HCT116 (cell line): ENCODE results near the gene CABLES1.

Experiments used
- EGR1 ChIP-seq: IDR thresholded peaks from 2 replicates; pipeline ENCODE4 v1.6.1; 2012; ENCODE audit warnings: low read depth
- EZH2phosphoT487 ChIP-seq: fragments of 200-600 bp; IDR thresholded peaks from 2 replicates; pipeline ENCODE4 v1.6.1; 2018; ENCODE audit warnings: antibody characterized with exemption, borderline replicate concordance
- YY1 ChIP-seq: IDR thresholded peaks from 2 replicates; pipeline ENCODE4 v1.6.1; 2011; ENCODE audit warnings: low read length, low read depth, moderate library complexity, mild to moderate bottlenecking; ENCODE audit not compliant: insufficient replicate concordance; ENCODE audit errors: extremely low read depth
- TF ChIP-seq, protein P1 (sequence below): IDR thresholded peaks from 2 replicates; pipeline ENCODE4 v1.6.1; 2012; ENCODE audit warnings: low read depth

GRCh38 chr18:23229472-23229871 is 94.2 kb downstream of the CABLES1 start:
- TF ChIP-seq, protein P1, sequence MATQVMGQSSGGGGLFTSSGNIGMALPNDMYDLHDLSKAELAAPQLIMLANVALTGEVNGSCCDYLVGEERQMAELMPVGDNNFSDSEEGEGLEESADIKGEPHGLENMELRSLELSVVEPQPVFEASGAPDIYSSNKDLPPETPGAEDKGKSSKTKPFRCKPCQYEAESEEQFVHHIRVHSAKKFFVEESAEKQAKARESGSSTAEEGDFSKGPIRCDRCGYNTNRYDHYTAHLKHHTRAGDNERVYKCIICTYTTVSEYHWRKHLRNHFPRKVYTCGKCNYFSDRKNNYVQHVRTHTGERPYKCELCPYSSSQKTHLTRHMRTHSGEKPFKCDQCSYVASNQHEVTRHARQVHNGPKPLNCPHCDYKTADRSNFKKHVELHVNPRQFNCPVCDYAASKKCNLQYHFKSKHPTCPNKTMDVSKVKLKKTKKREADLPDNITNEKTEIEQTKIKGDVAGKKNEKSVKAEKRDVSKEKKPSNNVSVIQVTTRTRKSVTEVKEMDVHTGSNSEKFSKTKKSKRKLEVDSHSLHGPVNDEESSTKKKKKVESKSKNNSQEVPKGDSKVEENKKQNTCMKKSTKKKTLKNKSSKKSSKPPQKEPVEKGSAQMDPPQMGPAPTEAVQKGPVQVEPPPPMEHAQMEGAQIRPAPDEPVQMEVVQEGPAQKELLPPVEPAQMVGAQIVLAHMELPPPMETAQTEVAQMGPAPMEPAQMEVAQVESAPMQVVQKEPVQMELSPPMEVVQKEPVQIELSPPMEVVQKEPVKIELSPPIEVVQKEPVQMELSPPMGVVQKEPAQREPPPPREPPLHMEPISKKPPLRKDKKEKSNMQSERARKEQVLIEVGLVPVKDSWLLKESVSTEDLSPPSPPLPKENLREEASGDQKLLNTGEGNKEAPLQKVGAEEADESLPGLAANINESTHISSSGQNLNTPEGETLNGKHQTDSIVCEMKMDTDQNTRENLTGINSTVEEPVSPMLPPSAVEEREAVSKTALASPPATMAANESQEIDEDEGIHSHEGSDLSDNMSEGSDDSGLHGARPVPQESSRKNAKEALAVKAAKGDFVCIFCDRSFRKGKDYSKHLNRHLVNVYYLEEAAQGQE, result no peak
- TF ChIP-seq EZH2phosphoT487 (no peak), EGR1 (no peak), YY1 (no peak)
